Gastrocnemius medialis (tissue), 4 donors: Measurements from ENCODE around the gene SLC30A10. TPM values are rescaled to one million over a fixed set of nuclear protein-coding genes. Genes with fewer than 3 reads are reported as not detected.

ENCODE experiments used
- ATAC-seq, 2 donors: fragments of 150-250 bp; one replicate each; pipeline ENCODE4 v1.9.1; 2016
- DNase-seq, 2 donors: peaks; one replicate each; pipeline ENCODE4 v3.0.0-alpha.2; 2019
- H3K27ac ChIP-seq, 4 donors: fragments of 200-600 bp; sonication (generic); 1 replicate in 1 of 4; 2 replicates in 3 of 4; pipeline ENCODE4 v1.5.1; 2016 to 2018; ENCODE audit warnings: mild to moderate bottlenecking in 2 of 4, moderate library complexity in 1 of 4
- H3K27me3 ChIP-seq, 3 donors: fragments of 200-600 bp; sonication (generic) in 2 of 3; 1 replicate in 1 of 3; 2 replicates in 2 of 3; pipeline versions ENCODE4 v1.5.1 to v1.6.0; 2016 to 2019; ENCODE audit warnings: mild to moderate bottlenecking in 1 of 3, moderate library complexity in 1 of 3
- H3K36me3 ChIP-seq, 2 donors: fragments of 200-600 bp; sonication (generic) in 1 of 2; one replicate each; pipeline ENCODE4 v1.5.1; 2017 to 2018
- H3K4me1 ChIP-seq, 2 donors: fragments of 200-600 bp; sonication (generic) in 1 of 2; one replicate each; pipeline ENCODE4 v1.5.1; 2016 to 2017; ENCODE audit warnings: mild to moderate bottlenecking in 2 of 2
- H3K4me3 ChIP-seq, 4 donors: fragments of 200-600 bp; sonication (generic) in 3 of 4; 1 replicate in 1 of 4; 2 replicates in 3 of 4; pipeline ENCODE4 v1.5.1; 2016 to 2019; ENCODE audit warnings: mild to moderate bottlenecking in 2 of 4
- H3K9me3 ChIP-seq, 3 donors: fragments of 200-600 bp; sonication (generic) in 2 of 3; 1 replicate in 1 of 3; 2 replicates in 2 of 3; pipeline ENCODE4 v1.5.1; 2016 to 2019
- POLR2A ChIP-seq, 2 donors: fragments of 450-650 bp; IDR thresholded peaks; one replicate each; pipeline ENCODE4 v1.6.1; 2017; ENCODE audit warnings: antibody characterized with exemption in 2 of 2, mild to moderate bottlenecking in 2 of 2, moderate library complexity in 2 of 2
- in situ Hi-C, 4 donors: fragments of 200-750 bp; cut with MboI; loops; one replicate each; pipeline versions ENCODE4 v1.15.0 to v1.8.0; 2017; ENCODE audit warnings: low sequenced_read_pairs in 4 of 4
- intact Hi-C: fragments of 100-400 bp; cut with DNase I; formaldehyde crosslinking; loops from one replicate; pipeline ENCODE4 v1.15.1; 2023; ENCODE audit warnings: low total_unique reads
- total RNA-seq, 4 donors: library from RNA; depleted of rRNA; stranded (reverse); fragments of >200 nt; gene quantifications; one replicate each; pipeline versions ENCODE4 v1.1.0 to v1.2.3, GENCODE V29; 2016
- TF ChIP-seq, protein P1 (sequence below), 5 experiments: fragments of 450-650 bp in 3 of 5; fragments of 200-600 bp in 2 of 5; sonication (generic) in 2 of 5; IDR thresholded peaks in 4 of 5; conservative IDR thresholded peaks in 1 of 5; 1 replicate in 4 of 5; 2 replicates in 1 of 5; pipeline ENCODE4 v1.5.1; 2016 to 2019; ENCODE audit warnings: antibody characterized with exemption in 5 of 5, mild to moderate bottlenecking in 3 of 5, moderate library complexity in 3 of 5

SLC30A10 gene
- total RNA-seq, 4 donors from 2014 or later = not detected

- no peak for TF ChIP-seq POLR2A (IDR thresholded peaks at IDR 0.05)
- TF ChIP-seq, protein P1, sequence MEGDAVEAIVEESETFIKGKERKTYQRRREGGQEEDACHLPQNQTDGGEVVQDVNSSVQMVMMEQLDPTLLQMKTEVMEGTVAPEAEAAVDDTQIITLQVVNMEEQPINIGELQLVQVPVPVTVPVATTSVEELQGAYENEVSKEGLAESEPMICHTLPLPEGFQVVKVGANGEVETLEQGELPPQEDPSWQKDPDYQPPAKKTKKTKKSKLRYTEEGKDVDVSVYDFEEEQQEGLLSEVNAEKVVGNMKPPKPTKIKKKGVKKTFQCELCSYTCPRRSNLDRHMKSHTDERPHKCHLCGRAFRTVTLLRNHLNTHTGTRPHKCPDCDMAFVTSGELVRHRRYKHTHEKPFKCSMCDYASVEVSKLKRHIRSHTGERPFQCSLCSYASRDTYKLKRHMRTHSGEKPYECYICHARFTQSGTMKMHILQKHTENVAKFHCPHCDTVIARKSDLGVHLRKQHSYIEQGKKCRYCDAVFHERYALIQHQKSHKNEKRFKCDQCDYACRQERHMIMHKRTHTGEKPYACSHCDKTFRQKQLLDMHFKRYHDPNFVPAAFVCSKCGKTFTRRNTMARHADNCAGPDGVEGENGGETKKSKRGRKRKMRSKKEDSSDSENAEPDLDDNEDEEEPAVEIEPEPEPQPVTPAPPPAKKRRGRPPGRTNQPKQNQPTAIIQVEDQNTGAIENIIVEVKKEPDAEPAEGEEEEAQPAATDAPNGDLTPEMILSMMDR (IDR thresholded peaks at IDR 0.05 in 4 of 5, conservative IDR thresholded peaks at IDR 0.05 in 1 of 5) = no peak
- no peak for ATAC-seq
- intact Hi-C loops (no loop called here), in situ Hi-C loops (no loop called here)
- Histone ChIP-seq H3K4me3 (no peak overlapping the region), H3K27me3 (no peaks in the 10 kb centered on the region), H3K27ac (no peak overlapping the region), H3K36me3 (no peaks in the 10 kb centered on the region), H3K4me1 (no peaks in the 10 kb centered on the region), H3K9me3 (no peaks in the 10 kb centered on the region)
- no peak for DNase-seq
These were observed 10.4 kb downstream of the SLC30A10 start for GRCh38 chr1:219917851-219918466.

- no peak for ATAC-seq
- intact Hi-C loops = no loop called here
- TF ChIP-seq, protein P1 (IDR thresholded peaks at IDR 0.05 in 4 of 5, conservative IDR thresholded peaks at IDR 0.05 in 1 of 5) = no peak
- no peak for TF ChIP-seq POLR2A (IDR thresholded peaks at IDR 0.05)
These were observed 11.1 kb downstream of the SLC30A10 start for GRCh38 chr1:219917281-219917680.

DNA sequence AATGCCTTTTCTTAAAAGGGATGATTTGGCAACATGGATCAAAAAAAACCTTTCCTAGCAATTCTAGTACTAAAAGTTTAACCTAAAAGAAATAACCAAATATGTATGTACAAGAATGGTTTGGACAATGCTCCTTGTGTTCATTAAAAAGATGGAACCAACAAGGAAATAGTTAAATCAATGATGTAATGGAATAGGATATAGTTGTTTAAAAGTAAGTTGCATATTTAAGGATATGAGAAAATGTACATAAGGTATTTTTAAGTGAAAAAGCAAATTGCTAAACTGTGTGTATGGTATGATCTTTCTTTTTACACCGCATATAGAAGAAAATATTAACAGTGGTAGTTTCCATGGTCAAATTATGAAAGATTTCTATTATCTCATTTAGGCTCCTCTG, 12.1 kb downstream of the SLC30A10 start:
- in situ Hi-C loops = no loop called here
- intact Hi-C loops = no loop called here
- H3K9me3 ChIP-seq = no peaks in the 10 kb centered on the region
- H3K36me3 ChIP-seq = no peaks in the 10 kb centered on the region
- no peak for TF ChIP-seq POLR2A (IDR thresholded peaks at IDR 0.05)
- TF ChIP-seq, protein P1 (IDR thresholded peaks at IDR 0.05 in 4 of 5, conservative IDR thresholded peaks at IDR 0.05 in 1 of 5) = no peak
- no peak for DNase-seq
- H3K27me3 ChIP-seq = no peaks in the 10 kb centered on the region
- no peaks in the 10 kb centered on the region for H3K4me1 ChIP-seq
- ATAC-seq = no peak
- H3K27ac ChIP-seq = no peak overlapping the region
- no peak overlapping the region for H3K4me3 ChIP-seq

More at GRCh38 chr1:219917281-219917680, 11.1 kb downstream of the SLC30A10 start:
- Histone ChIP-seq H3K27me3 (no peaks in the 10 kb centered on the region), H3K36me3 (no peaks in the 10 kb centered on the region), H3K27ac (no peak overlapping the region), H3K4me1 (no peaks in the 10 kb centered on the region), H3K4me3 (no peak overlapping the region), H3K9me3 (no peaks in the 10 kb centered on the region)
- in situ Hi-C loops = no loop called here
- DNase-seq = no peak

GRCh38 chr1:219913005-219913770, 15.2 kb downstream of the SLC30A10 start:
- Histone ChIP-seq H3K9me3 (no peaks in the 10 kb centered on the region), H3K4me3 (no peak overlapping the region), H3K4me1 (no peaks in the 10 kb centered on the region), H3K27me3 (no peaks in the 10 kb centered on the region), H3K27ac (no peak overlapping the region), H3K36me3 (no peaks in the 10 kb centered on the region)
- no peak for DNase-seq
- TF ChIP-seq, protein P1 (IDR thresholded peaks at IDR 0.05 in 4 of 5, conservative IDR thresholded peaks at IDR 0.05 in 1 of 5) = no peak
- TF ChIP-seq POLR2A (IDR thresholded peaks at IDR 0.05) = no peak
- no peak for ATAC-seq
- in situ Hi-C loops (no loop called here), intact Hi-C loops (no loop called here)
